ENCODE data around the gene ETS2. TPM values are rescaled to one million over a fixed set of nuclear protein-coding genes. Genes with fewer than 3 reads are reported as not detected.

Gene ETS2
- total and polyA plus RNA-seq, 2 of the 8 experiments (the other 6 are each of a cell fraction or from before 2014, with no cell fraction given) = 11.0 to 45.1 TPM

- H3K23ac ChIP-seq (ENCODE audit: insufficient read length) = no peak overlapping the region
- no peak overlapping the region for H3K4me3 ChIP-seq (ENCODE audit: extremely low read depth in 1 of 4, insufficient read depth in 2 of 4, low read depth in 3 of 4, low read length in 4 of 4)
- no peak overlapping the region for H3K56ac ChIP-seq (replicated peaks; ENCODE audit: insufficient read length, low read depth, low read length)
- H2BK15ac ChIP-seq (ENCODE audit: low read length) = no peak overlapping the region
- ChIA-PET POLR2A (ENCODE audit: partially characterized antibody) (no interaction called here), CTCF (ENCODE audit: partially characterized antibody) (interaction anchor here (0.6 to 1.5 kb wide), 3 partner anchors 14 to 287 kb away, joined by 3 read pairs; no protein-coding TSS in a partner anchor)
- no peak overlapping the region for H4K91ac ChIP-seq (replicated peaks; ENCODE audit: insufficient read length, low read length)
- H2BK20ac ChIP-seq (ENCODE audit: low read length) = no peak overlapping the region
- H3K14ac ChIP-seq (ENCODE audit: insufficient read length) = no peak overlapping the region
- no peak overlapping the region; the same call in 1 of the 2 replicates for H4K8ac ChIP-seq (ENCODE audit: extremely low read depth, insufficient read depth, low read length)
- H3K27ac ChIP-seq (ENCODE audit: low read depth, low read length) = no peak overlapping the region
- DNase-seq (ENCODE audit: low read depth in 1 of 2, low spot score in 2 of 2) (no peak), FAIRE-seq (no peak)
- no peaks in the 10 kb centered on the region for H4K20me1 ChIP-seq (replicated peaks in 1 of 2; ENCODE audit: control insufficient read depth in 1 of 2, insufficient read depth in 2 of 2, low read length in 2 of 2)
- 90% methylated on average over 12 of the region's 12 CpGs; no CpG with 5 or more reads in 1 of the 2 experiments for WGBS, 2 experiments (ENCODE audit: extremely low coverage in 1 of 2, insufficient coverage in 1 of 2, insufficient read length in 1 of 2, insufficient replicate concordance in 2 of 2, low coverage in 1 of 2, low lambda C conversion rate in 2 of 2, missing lambda C conversion rate in 1 of 2)
- no peaks in the 10 kb centered on the region; a peak in 1 of 4 replicates for H3K9me3 ChIP-seq (ENCODE audit: insufficient read depth in 2 of 2, low read depth in 1 of 2, low read length in 1 of 2)
- no peaks in the 10 kb centered on the region for H3K27me3 ChIP-seq (replicated peaks in 1 of 4; ENCODE audit: control insufficient read depth in 3 of 4, extremely low read depth in 1 of 4, insufficient read depth in 3 of 4, low read length in 3 of 4)
- H4K5ac ChIP-seq (ENCODE audit: insufficient read length, low read depth, low read length) = no peak overlapping the region
- no peak overlapping the region for H3K9ac ChIP-seq (replicated peaks in 1 of 4; ENCODE audit: extremely low read depth in 1 of 4, low read depth in 3 of 4, low read length in 3 of 4)
- H2BK120ac ChIP-seq (replicated peaks; ENCODE audit: low read depth, low read length) = no peak overlapping the region
- H3K79me2 ChIP-seq (ENCODE audit: control insufficient read depth in 1 of 2, insufficient read depth in 2 of 2, low read length in 2 of 2) = no peaks in the 10 kb centered on the region
- H3K18ac ChIP-seq (ENCODE audit: extremely low read depth, low read length) = no peak overlapping the region
- no peak overlapping the region for H3K4ac ChIP-seq (replicated peaks; ENCODE audit: insufficient read length, low read depth, low read length)
- H2BK12ac ChIP-seq (ENCODE audit: low read depth, low read length) = no peak overlapping the region
- no peak overlapping the region for H2AFZ ChIP-seq (ENCODE audit: low read length)
- no peak overlapping the region for H2AK5ac ChIP-seq (ENCODE audit: low read depth, low read length)
- no peaks in the 10 kb centered on the region for H3K23me2 ChIP-seq (ENCODE audit: low read depth, low read length)
- H3K36me3 ChIP-seq (ENCODE audit: control insufficient read depth in 2 of 4, insufficient read depth in 4 of 4, low read length in 3 of 4) = no peaks in the 10 kb centered on the region
- no peak overlapping the region for H2BK5ac ChIP-seq (ENCODE audit: low read depth, low read length)
- no peak overlapping the region for H3K4me2 ChIP-seq (ENCODE audit: insufficient read depth in 1 of 2, low read depth in 2 of 2, low read length in 2 of 2)
- H3K4me1 ChIP-seq (replicated peaks in 1 of 4; ENCODE audit: control insufficient read depth in 3 of 4, insufficient read depth in 4 of 4, low read length in 3 of 4) = no peaks in the 10 kb centered on the region
- H3K79me1 ChIP-seq (ENCODE audit: low read depth, low read length) = no peaks in the 10 kb centered on the region
- TF ChIP-seq ATF2 (IDR thresholded peaks at IDR 0.05; ENCODE audit: low read length) (no peak), BACH1 (IDR thresholded peaks at IDR 0.05; ENCODE audit: low read length) (no peak), TAF1 (IDR thresholded peaks at IDR 0.05; ENCODE audit: low read depth, low read length) (no peak), SIRT6 (IDR thresholded peaks at IDR 0.05; ENCODE audit: low read length) (no peak), RNF2 (IDR thresholded peaks at IDR 0.05; ENCODE audit: borderline replicate concordance, low read depth, low read length, missing control alignments, poor library complexity, severe bottlenecking) (no peak), BCL11A (IDR thresholded peaks at IDR 0.05; ENCODE audit: low read depth in 2 of 2, low read length in 2 of 2) (no peak), HDAC2 (IDR thresholded peaks at IDR 0.05; ENCODE audit: borderline replicate concordance in 1 of 2, low read depth in 2 of 2, low read length in 2 of 2) (no peak), FOSL1 (IDR thresholded peaks at IDR 0.05; ENCODE audit: insufficient read depth, low read depth, low read length) (no peak), KDM1A (IDR thresholded peaks at IDR 0.05; ENCODE audit: borderline replicate concordance, low read length) (no peak), SIN3A (conservative IDR thresholded peaks at IDR 0.05 in 1 of 2, IDR thresholded peaks at IDR 0.05 in 1 of 2; ENCODE audit: low read depth in 1 of 2, low read length in 2 of 2) (no peak)
Measured at GRCh38 chr21:38838598-38839327, 33.0 kb downstream of the ETS2 start.
